H9 (cell line): ENCODE data around the gene DUS1L. TPM values are rescaled to one million over a fixed set of nuclear protein-coding genes. Genes with fewer than 3 reads are reported as not detected.

Experiments
- DNase-seq: peaks from one replicate; pipeline ENCODE4 v3.0.0-alpha.2; 2017
- H2AFZ ChIP-seq: one replicate; pipeline ENCODE4 v1.6.1; 2013; ENCODE audit warnings: mild to moderate bottlenecking, low read length, control low read depth, moderate library complexity
- H2AK5ac ChIP-seq: 2 replicates; pipeline ENCODE4 v1.6.1; 2013; ENCODE audit warnings: low read length, control low read depth, mixed read lengths; ENCODE audit not compliant: insufficient read length
- H2BK120ac ChIP-seq: one replicate; pipeline ENCODE4 v1.6.1; 2013; ENCODE audit warnings: low read depth, mild to moderate bottlenecking, low read length, control low read depth, inconsistent platforms; ENCODE audit not compliant: poor library complexity, severe bottlenecking
- H2BK12ac ChIP-seq: 2 replicates; pipeline ENCODE4 v1.6.1; 2013; ENCODE audit warnings: low read length, control low read depth, mixed read lengths, low read depth; ENCODE audit not compliant: insufficient read length
- H2BK15ac ChIP-seq: 2 replicates; pipeline ENCODE4 v1.6.1; 2013; ENCODE audit warnings: low read depth, low read length, control low read depth
- H2BK20ac ChIP-seq: one replicate; pipeline ENCODE4 v1.6.1; 2013; ENCODE audit warnings: low read depth, mild to moderate bottlenecking, low read length, control low read depth, inconsistent platforms; ENCODE audit not compliant: poor library complexity, severe bottlenecking
- H2BK5ac ChIP-seq: 2 replicates; pipeline ENCODE4 v1.6.1; 2013; ENCODE audit warnings: low read length, control low read depth, mixed read lengths; ENCODE audit not compliant: insufficient read length
- H3K14ac ChIP-seq: 2 replicates; pipeline ENCODE4 v1.6.1; 2013; ENCODE audit warnings: low read length, control low read depth; ENCODE audit not compliant: insufficient read depth
- H3K18ac ChIP-seq: 2 replicates; pipeline ENCODE4 v1.6.1; 2013; ENCODE audit warnings: low read depth, mild to moderate bottlenecking, mixed read lengths, low read length, control low read depth; ENCODE audit not compliant: insufficient read length
- H3K23ac ChIP-seq: 2 replicates; pipeline ENCODE4 v1.6.1; 2013; ENCODE audit warnings: low read length, control low read depth, mixed read lengths, low read depth; ENCODE audit not compliant: insufficient read length
- H3K23me2 ChIP-seq: 2 replicates; pipeline ENCODE4 v1.6.1; 2013; ENCODE audit warnings: low read depth, mild to moderate bottlenecking, mixed read lengths, low read length, control low read depth; ENCODE audit not compliant: insufficient read length, poor library complexity, severe bottlenecking
- H3K27ac ChIP-seq: 2 replicates; pipeline ENCODE4 v1.5.1; 2013; ENCODE audit warnings: low read length, control low read depth, mixed read lengths, low read depth; ENCODE audit not compliant: insufficient read length
- H3K27me3 ChIP-seq: 2 replicates; pipeline ENCODE4 v1.6.1; 2013; ENCODE audit warnings: low read length, control low read depth, inconsistent platforms; ENCODE audit not compliant: insufficient read depth
- H3K4ac ChIP-seq: 2 replicates; pipeline ENCODE4 v1.6.1; 2013; ENCODE audit warnings: low read depth, mild to moderate bottlenecking, control low read depth, inconsistent platforms, low read length, moderate library complexity
- H3K4me1 ChIP-seq: 2 replicates; pipeline ENCODE4 v1.6.1; 2013; ENCODE audit warnings: low read length, control low read depth, inconsistent platforms; ENCODE audit not compliant: insufficient read depth
- H3K4me2 ChIP-seq: 2 replicates; pipeline ENCODE4 v1.6.1; 2013; ENCODE audit warnings: low read length, control low read depth, mixed read lengths; ENCODE audit not compliant: insufficient read length, insufficient read depth
- H3K56ac ChIP-seq: 2 replicates; pipeline ENCODE4 v1.6.1; 2013; ENCODE audit warnings: low read depth, mild to moderate bottlenecking, mixed read lengths, low read length, control low read depth; ENCODE audit not compliant: insufficient read length
- H3K79me1 ChIP-seq: 2 replicates; pipeline ENCODE4 v1.6.1; 2013; ENCODE audit warnings: low read depth, mild to moderate bottlenecking, moderate library complexity, low read length, control low read depth, inconsistent platforms; ENCODE audit not compliant: insufficient read depth, poor library complexity, severe bottlenecking
- H3K79me2 ChIP-seq: 2 replicates; pipeline ENCODE4 v1.6.1; 2013; ENCODE audit warnings: low read length, control low read depth, inconsistent platforms; ENCODE audit not compliant: insufficient read depth
- H3K9ac ChIP-seq: 2 replicates; pipeline ENCODE4 v1.6.1; 2013; ENCODE audit warnings: low read length, control low read depth, mixed read lengths; ENCODE audit not compliant: insufficient read length; ENCODE audit errors: extremely low read depth
- H3K9me3 ChIP-seq: one replicate; pipeline ENCODE4 v1.6.1; 2013; ENCODE audit warnings: low read depth, low read length, inconsistent platforms; ENCODE audit not compliant: control insufficient read depth
- H3T11ph ChIP-seq: one replicate; pipeline ENCODE4 v1.6.1; 2013; ENCODE audit warnings: mild to moderate bottlenecking, low read length, control low read depth, inconsistent platforms
- H4K20me1 ChIP-seq: one replicate; pipeline ENCODE4 v1.6.1; 2013; ENCODE audit not compliant: control insufficient read depth, insufficient read length, insufficient read depth
- H4K5ac ChIP-seq: 2 replicates; pipeline ENCODE4 v1.6.1; 2013; ENCODE audit warnings: low read depth, mild to moderate bottlenecking, mixed read lengths, low read length, control low read depth; ENCODE audit not compliant: insufficient read length
- H4K8ac ChIP-seq: replicated peaks from 2 replicates; pipeline ENCODE4 v1.6.1; 2013; ENCODE audit warnings: low read length, control low read depth, mixed read lengths, low read depth; ENCODE audit not compliant: insufficient read length
- H4K91ac ChIP-seq: 2 replicates; pipeline ENCODE4 v1.6.1; 2013; ENCODE audit warnings: low read depth, mild to moderate bottlenecking, moderate library complexity, mixed read lengths, low read length, control low read depth; ENCODE audit not compliant: insufficient read length
- H3K27ac Mint-ChIP-seq, 3 experiments: 2 replicates in 2 of 3; 3 replicates in 1 of 3; pipeline ENCODE4 v1.8.0; 2020 to 2021; ENCODE audit warnings: mixed read lengths in 3 of 3, mild to moderate bottlenecking in 1 of 3, moderate library complexity in 1 of 3
- H3K27me3 Mint-ChIP-seq: 2 replicates; pipeline ENCODE4 v1.8.0; 2021; ENCODE audit warnings: low read depth, mild to moderate bottlenecking, moderate library complexity, mixed read lengths
- H3K36me3 Mint-ChIP-seq, 3 experiments: 2 replicates in 2 of 3; 3 replicates in 1 of 3; pipeline ENCODE4 v1.8.0; 2020 to 2021; ENCODE audit warnings: low read depth in 3 of 3, mixed read lengths in 3 of 3; ENCODE audit not compliant: insufficient read depth in 1 of 3
- H3K4me1 Mint-ChIP-seq, 2 experiments: 2 replicates each; pipeline ENCODE4 v1.8.0; 2020; ENCODE audit warnings: mixed read lengths in 2 of 2
- H3K4me3 Mint-ChIP-seq, 2 experiments: 2 replicates in 1 of 2; 3 replicates in 1 of 2; pipeline ENCODE4 v1.8.0; 2020 to 2021; ENCODE audit warnings: mild to moderate bottlenecking in 2 of 2, mixed read lengths in 2 of 2, moderate library complexity in 1 of 2
- H3K9me3 Mint-ChIP-seq, 2 experiments: 2 replicates in 1 of 2; 3 replicates in 1 of 2; pipeline ENCODE4 v1.8.0; 2020; ENCODE audit warnings: mild to moderate bottlenecking in 2 of 2, mixed read lengths in 2 of 2, moderate library complexity in 1 of 2
- CTCF ChIP-seq: fragments of 200-600 bp; sonication (generic); conservative IDR thresholded peaks from 3 replicates; pipeline ENCODE4 v1.8.0; 2021; ENCODE audit warnings: antibody characterized with exemption, mild to moderate bottlenecking
- WGBS: extraction: QIAGEN DNeasy Blood & Tissue Kit; methylation state at CpG from one replicate; pipeline ENCODE4 v1.1.7; 2013; ENCODE audit warnings: missing lambda C conversion rate, low lambda C conversion rate, mixed read lengths; ENCODE audit not compliant: insufficient read length; ENCODE audit errors: extremely low coverage; 5-methylcytosine and 5-hydroxymethylcytosine counted together
- total RNA-seq: library from RNA; stranded (reverse); gene quantifications from 2 replicates; pipeline ENCODE4 v1.2.1, GENCODE V29; 2021

DUS1L gene
- total RNA-seq, 1 experiment from 2014 or later, result 103 TPM

DNA sequence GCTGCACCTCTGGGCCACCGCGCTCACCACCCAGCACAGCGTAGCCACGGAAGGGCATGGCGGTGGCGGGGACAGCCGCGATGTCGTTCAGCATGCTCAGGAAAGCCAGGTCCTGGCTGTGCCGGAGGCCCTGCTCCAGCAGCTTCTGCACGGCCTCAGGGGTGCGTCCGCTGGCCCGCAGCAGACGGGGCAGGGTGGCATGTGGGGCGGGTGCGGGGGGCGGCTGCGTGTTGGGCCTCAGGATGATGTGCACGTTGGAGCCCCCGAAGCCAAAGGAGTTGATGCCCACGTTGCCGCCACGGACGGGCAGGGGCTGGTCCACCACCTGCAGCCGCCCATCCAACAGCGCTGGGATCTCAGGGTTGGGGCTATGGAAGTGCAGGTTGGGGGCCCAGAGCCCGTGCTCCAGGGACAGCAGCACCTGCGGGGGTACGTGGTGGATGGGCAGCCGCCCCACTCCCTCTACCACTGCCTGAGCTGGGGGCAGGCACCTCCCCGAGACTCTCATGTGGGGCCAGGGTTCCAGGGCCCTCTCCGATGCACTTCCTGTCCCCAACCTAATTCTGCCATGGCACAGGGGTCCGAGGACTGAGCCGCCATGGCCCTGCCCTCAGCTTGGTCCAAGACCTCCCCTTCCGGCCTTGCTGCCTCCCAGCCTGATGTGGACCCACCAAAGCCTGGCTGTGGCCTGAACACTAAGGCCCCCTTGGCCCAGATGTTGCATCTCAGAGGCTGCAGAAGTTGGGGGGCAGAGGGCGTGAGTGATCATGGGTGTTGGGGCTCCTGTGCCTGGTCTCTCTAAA is 25.9 kb upstream of the DUS1L start:
- no peak for TF ChIP-seq CTCF
- H3K9me3 ChIP-seq, result no peaks in the 10 kb centered on the region
- H4K20me1 ChIP-seq, result no peaks in the 10 kb centered on the region
- no peak overlapping the region for H2BK15ac ChIP-seq
- no peak overlapping the region for H4K5ac ChIP-seq
- H3K4me1 Mint-ChIP-seq, result peaks cover 1 to 6% of the 10 kb centered on the region in 2 experiments; a peak in 2 of 4 replicates
- peaks cover 11% of the 10 kb centered on the region; the same call in 1 of the 2 replicates for H3K79me2 ChIP-seq
- peaks cover 12% of the 10 kb centered on the region for H3K79me1 ChIP-seq
- H3K4ac ChIP-seq, result no peak overlapping the region
- H2AK5ac ChIP-seq, result no peak overlapping the region
- H3K9ac ChIP-seq, result no peak overlapping the region
- no peak overlapping the region for H4K91ac ChIP-seq
- no CpG with 5 or more reads among the region's 37 CpGs for WGBS
- peak overlapping the region in 1 of 2 experiments; percentile 44; a peak in 1 of 5 replicates for H3K4me3 Mint-ChIP-seq
- H2BK12ac ChIP-seq, result no peak overlapping the region
- H2BK120ac ChIP-seq, result no peak overlapping the region
- 0 out of 7 replicates have a peak overlapping the region, but pooled peaks of 1 of the 3 experiments have one; percentile 31 for H3K27ac Mint-ChIP-seq
- H4K8ac ChIP-seq, result no peak overlapping the region
- peaks cover 7% of the 10 kb centered on the region for H3K23me2 ChIP-seq
- no peaks in the 10 kb centered on the region for H3K27me3 Mint-ChIP-seq
- H3K27me3 ChIP-seq, result no peaks in the 10 kb centered on the region
- H3K36me3 Mint-ChIP-seq, result peaks cover 22 to 76% (median 67%) of the 10 kb centered on the region in 3 experiments; a peak in 6 of 7 replicates
- no peak for DNase-seq
- H3K4me1 ChIP-seq, result no peaks in the 10 kb centered on the region
- no peak overlapping the region for H3K27ac ChIP-seq
- no peak overlapping the region for H3K18ac ChIP-seq
- no peak overlapping the region for H3K56ac ChIP-seq
- H2AFZ ChIP-seq, result no peak overlapping the region
- H3T11ph ChIP-seq, result no peak overlapping the region
- H2BK20ac ChIP-seq, result no peak overlapping the region
- no peak overlapping the region for H3K23ac ChIP-seq
- H3K14ac ChIP-seq, result no peak overlapping the region
- no peak overlapping the region for H3K4me2 ChIP-seq
- H2BK5ac ChIP-seq, result no peak overlapping the region
- no peaks in the 10 kb centered on the region for H3K9me3 Mint-ChIP-seq
